CD4-positive, CD25-positive, alpha-beta regulatory T cell (primary cell): ENCODE data around the gene CRHR2. TPM values are rescaled to one million over a fixed set of nuclear protein-coding genes. Genes with fewer than 3 reads are reported as not detected.
A peak's percentile ranks its signal among the peaks of the same experiment; 100 is the strongest.

ENCODE experiments used
- ATAC-seq, 2 donors: fragments of 150-1000 bp; cut with Tn5 transposase; one replicate each; pipeline ENCODE4 v1.10.0; 2021; ENCODE audit warnings: low read depth in 2 of 2, moderate number of reproducible peaks in 2 of 2, moderate library complexity in 1 of 2
- DNase-seq, 3 donors: peaks; one replicate each; pipeline versions ENCODE4 v3.0.0 to v3.0.0-alpha.2; 2012 to 2022; ENCODE audit warnings: mixed read lengths in 1 of 3
- H3K27ac ChIP-seq: one replicate; pipeline ENCODE4 v1.7.0; 2013; ENCODE audit warnings: mild to moderate bottlenecking, low read length; ENCODE audit not compliant: insufficient read depth, poor library complexity, severe bottlenecking
- H3K27me3 ChIP-seq: one replicate; pipeline ENCODE4 v1.7.0; 2013; ENCODE audit warnings: low read length; ENCODE audit not compliant: control insufficient read depth, insufficient read depth
- H3K36me3 ChIP-seq: one replicate; pipeline ENCODE4 v1.7.0; 2013; ENCODE audit warnings: mild to moderate bottlenecking, low read length, moderate library complexity; ENCODE audit not compliant: control insufficient read depth, insufficient read depth
- H3K4me1 ChIP-seq: 2 replicates; pipeline ENCODE4 v1.7.0; 2013; ENCODE audit warnings: mild to moderate bottlenecking, low read length; ENCODE audit not compliant: insufficient read depth, control insufficient read depth, poor library complexity, severe bottlenecking
- H3K4me3 ChIP-seq: one replicate; pipeline ENCODE4 v1.7.0; 2013; ENCODE audit warnings: low read depth, mild to moderate bottlenecking, low read length, moderate library complexity
- H3K9me3 ChIP-seq, 2 experiments: 1 replicate in 1 of 2; 2 replicates in 1 of 2; pipeline ENCODE4 v1.7.0; 2013; ENCODE audit warnings: low read length in 2 of 2, mild to moderate bottlenecking in 1 of 2, moderate library complexity in 1 of 2; ENCODE audit not compliant: control insufficient read depth in 2 of 2
- H3K27ac Mint-ChIP-seq, 3 donors: one replicate each; pipeline ENCODE4 v1.8.0; 2020 to 2022; ENCODE audit warnings: mild to moderate bottlenecking in 3 of 3, mixed read lengths in 3 of 3, moderate library complexity in 2 of 3
- H3K27me3 Mint-ChIP-seq: one replicate; pipeline ENCODE4 v1.8.0; 2022; ENCODE audit warnings: mild to moderate bottlenecking, mixed read lengths
- H3K36me3 Mint-ChIP-seq: one replicate; pipeline ENCODE4 v1.8.0; 2020; ENCODE audit warnings: mixed read lengths
- H3K4me1 Mint-ChIP-seq, 4 donors: one replicate each; pipeline ENCODE4 v1.8.0; 2020 to 2022; ENCODE audit warnings: mixed read lengths in 4 of 4, mild to moderate bottlenecking in 1 of 4
- H3K4me3 Mint-ChIP-seq, 4 donors: one replicate each; pipeline ENCODE4 v1.8.0; 2020 to 2022; ENCODE audit warnings: mild to moderate bottlenecking in 4 of 4, mixed read lengths in 4 of 4, moderate library complexity in 3 of 4
- H3K9me3 Mint-ChIP-seq, 7 donors: one replicate each; pipeline ENCODE4 v1.8.0; 2020 to 2022; ENCODE audit warnings: mixed read lengths in 7 of 7, mild to moderate bottlenecking in 3 of 7, moderate library complexity in 2 of 7
- polyA plus RNA-seq, 4 donors: library from polyadenylated mRNA; unstranded; fragments of 300-500 nt; fragmentation: Illumina TruSeq; gene quantifications; one replicate each; pipeline ENCODE4 v1.2.3, GENCODE V29; 2021
- total RNA-seq: library from RNA; stranded (reverse); gene quantifications from one replicate; pipeline ENCODE4 v1.2.3, GENCODE V29; 2022

The CRHR2 gene
- total and polyA plus RNA-seq, 5 donors from 2014 or later: not detected

GRCh38 chr7:30688718-30689221, 6.5 kb upstream of the CRHR2 start:
- H3K9me3 ChIP-seq: no peaks in the 10 kb centered on the region
- H3K9me3 Mint-ChIP-seq: no peaks in the 10 kb centered on the region
- no peaks in the 10 kb centered on the region for H3K4me1 ChIP-seq
- no peak overlapping the region for H3K27ac Mint-ChIP-seq
- no peaks in the 10 kb centered on the region for H3K36me3 Mint-ChIP-seq
- no peak overlapping the region for H3K4me3 Mint-ChIP-seq
- H3K27ac ChIP-seq: no peak overlapping the region
- ATAC-seq (no peak), DNase-seq (no peak)
- peaks cover 10% of the 10 kb centered on the region for H3K27me3 ChIP-seq
- no peaks in the 10 kb centered on the region for H3K36me3 ChIP-seq
- H3K4me1 Mint-ChIP-seq: no peaks in the 10 kb centered on the region
- no peak overlapping the region for H3K4me3 ChIP-seq
- H3K27me3 Mint-ChIP-seq: peaks cover 20% of the 10 kb centered on the region

GRCh38 chr7:30687604-30688003, 5.3 kb upstream of the CRHR2 start:
- H3K27ac ChIP-seq: no peak overlapping the region
- peaks cover 30% of the 10 kb centered on the region for H3K27me3 Mint-ChIP-seq

GRCh38 chr7:30684351-30684750, 2.1 kb upstream of the CRHR2 start:
- no peak overlapping the region for H3K27ac ChIP-seq
- H3K4me3 ChIP-seq: no peak overlapping the region
- H3K36me3 ChIP-seq: no peaks in the 10 kb centered on the region
- Mint-ChIP-seq H3K27me3 (peaks cover 57% of the 10 kb centered on the region), H3K9me3 (peaks cover 0 to 5% (median 0%) of the 10 kb centered on the region in 7 donors), H3K4me1 (peaks cover 0 to 20% (median 0%) of the 10 kb centered on the region in 4 donors), H3K36me3 (no peaks in the 10 kb centered on the region), H3K27ac (no peak overlapping the region), H3K4me3 (no peak overlapping the region)
- H3K27me3 ChIP-seq: peaks cover 23% of the 10 kb centered on the region
- H3K4me1 ChIP-seq: peaks cover 8% of the 10 kb centered on the region
- no peaks in the 10 kb centered on the region for H3K9me3 ChIP-seq
- no peak for DNase-seq
- ATAC-seq: no peak

More at GRCh38 chr7:30687604-30688003, 5.3 kb upstream of the CRHR2 start:
- Histone ChIP-seq H3K27me3 (peaks cover 14% of the 10 kb centered on the region), H3K4me1 (no peaks in the 10 kb centered on the region), H3K36me3 (no peaks in the 10 kb centered on the region), H3K4me3 (no peak overlapping the region), H3K9me3 (no peaks in the 10 kb centered on the region)
- Mint-ChIP-seq H3K4me3 (no peak overlapping the region), H3K36me3 (no peaks in the 10 kb centered on the region), H3K9me3 (peaks cover 0 to 3% (median 0%) of the 10 kb centered on the region in 7 donors), H3K27ac (no peak overlapping the region), H3K4me1 (peaks cover 0 to 5% (median 0%) of the 10 kb centered on the region in 4 donors)
- DNase-seq (no peak), ATAC-seq (no peak)

- peaks cover 0 to 20% (median 0%) of the 10 kb centered on the region in 4 donors for H3K4me1 Mint-ChIP-seq
- Histone ChIP-seq H3K27ac (no peak overlapping the region), H3K36me3 (no peaks in the 10 kb centered on the region), H3K9me3 (no peaks in the 10 kb centered on the region), H3K27me3 (peaks cover 28% of the 10 kb centered on the region), H3K4me1 (peaks cover 8% of the 10 kb centered on the region), H3K4me3 (no peak overlapping the region)
- peak overlapping the region in 2 of 4 donors; percentile 18 to 74 for H3K4me3 Mint-ChIP-seq
- ATAC-seq: no peak
- H3K27ac Mint-ChIP-seq: no peak overlapping the region
- H3K27me3 Mint-ChIP-seq: peaks cover 62% of the 10 kb centered on the region
- DNase-seq: no peak
- H3K9me3 Mint-ChIP-seq: peaks cover 0 to 5% (median 0%) of the 10 kb centered on the region in 7 donors
- H3K36me3 Mint-ChIP-seq: no peaks in the 10 kb centered on the region
Observed at GRCh38 chr7:30683816-30684215, 1.6 kb upstream of the CRHR2 start.

GRCh38 chr7:30683306-30683705, 1.1 kb upstream of the CRHR2 start:
- H3K27me3 ChIP-seq: peaks cover 31% of the 10 kb centered on the region
- no peaks in the 10 kb centered on the region for H3K36me3 Mint-ChIP-seq
- H3K9me3 Mint-ChIP-seq: peaks cover 0 to 5% (median 0%) of the 10 kb centered on the region in 7 donors
- no peak for ATAC-seq
- H3K4me3 Mint-ChIP-seq: peak overlapping the region in 2 of 4 donors; percentile 18 to 74
- no peak for DNase-seq
- no peaks in the 10 kb centered on the region for H3K9me3 ChIP-seq
- H3K27ac Mint-ChIP-seq: no peak overlapping the region
- peaks cover 8% of the 10 kb centered on the region for H3K4me1 ChIP-seq
- peaks cover 65% of the 10 kb centered on the region for H3K27me3 Mint-ChIP-seq
- no peak overlapping the region for H3K27ac ChIP-seq
- H3K36me3 ChIP-seq: no peaks in the 10 kb centered on the region
- H3K4me3 ChIP-seq: no peak overlapping the region
- peaks cover 0 to 20% (median 0%) of the 10 kb centered on the region in 4 donors for H3K4me1 Mint-ChIP-seq

- peak overlapping the region in 1 of 3 donors; percentile 67 for H3K27ac Mint-ChIP-seq
- Histone ChIP-seq H3K4me3 (no peak overlapping the region), H3K4me1 (peaks cover 8% of the 10 kb centered on the region), H3K36me3 (no peaks in the 10 kb centered on the region), H3K27me3 (peaks cover 31% of the 10 kb centered on the region), H3K27ac (no peak overlapping the region), H3K9me3 (no peaks in the 10 kb centered on the region)
- H3K36me3 Mint-ChIP-seq: no peaks in the 10 kb centered on the region
- H3K27me3 Mint-ChIP-seq: peaks cover 70% of the 10 kb centered on the region
- peaks cover 0 to 20% (median 0%) of the 10 kb centered on the region in 4 donors for H3K4me1 Mint-ChIP-seq
- H3K9me3 Mint-ChIP-seq: peaks cover 0 to 5% (median 0%) of the 10 kb centered on the region in 7 donors
- ATAC-seq: no peak
- peak overlapping the region in 2 of 4 donors; percentile 81 to 82 for H3K4me3 Mint-ChIP-seq
- no peak for DNase-seq
Observed at GRCh38 chr7:30681815-30682211, 443 bp downstream of the CRHR2 start.

- no peak overlapping the region for H3K27ac Mint-ChIP-seq
- H3K4me1 Mint-ChIP-seq: peaks cover 0 to 20% (median 0%) of the 10 kb centered on the region in 4 donors
- DNase-seq (no peak), ATAC-seq (no peak)
- peak overlapping the region in 3 of 4 donors; percentile 22 to 82 (median 81) for H3K4me3 Mint-ChIP-seq
- peaks cover 31% of the 10 kb centered on the region for H3K27me3 ChIP-seq
- H3K4me1 ChIP-seq: peaks cover 8% of the 10 kb centered on the region
- H3K27ac ChIP-seq: no peak overlapping the region
- H3K36me3 ChIP-seq: no peaks in the 10 kb centered on the region
- no peak overlapping the region for H3K4me3 ChIP-seq
- peaks cover 0 to 5% (median 0%) of the 10 kb centered on the region in 7 donors for H3K9me3 Mint-ChIP-seq
- H3K27me3 Mint-ChIP-seq: peaks cover 66% of the 10 kb centered on the region
- H3K36me3 Mint-ChIP-seq: no peaks in the 10 kb centered on the region
- no peaks in the 10 kb centered on the region for H3K9me3 ChIP-seq
Observed at GRCh38 chr7:30681331-30681797, 892 bp downstream of the CRHR2 start.

GRCh38 chr7:30679664-30680063, 2.6 kb downstream of the CRHR2 start:
- DNase-seq (no peak), ATAC-seq (no peak)
- H3K36me3 Mint-ChIP-seq: no peaks in the 10 kb centered on the region
- H3K27ac Mint-ChIP-seq: no peak overlapping the region
- no peaks in the 10 kb centered on the region for H3K36me3 ChIP-seq
- peaks cover 8% of the 10 kb centered on the region for H3K4me1 ChIP-seq
- H3K4me1 Mint-ChIP-seq: peaks cover 0 to 20% (median 0%) of the 10 kb centered on the region in 4 donors
- H3K27me3 ChIP-seq: peaks cover 27% of the 10 kb centered on the region
- H3K9me3 Mint-ChIP-seq: peaks cover 0 to 5% (median 0%) of the 10 kb centered on the region in 7 donors
- no peak overlapping the region for H3K4me3 ChIP-seq
- no peak overlapping the region for H3K4me3 Mint-ChIP-seq
- no peak overlapping the region for H3K27ac ChIP-seq
- no peaks in the 10 kb centered on the region for H3K9me3 ChIP-seq
- peaks cover 58% of the 10 kb centered on the region for H3K27me3 Mint-ChIP-seq
